Hypothalamus (tissue), 51 donors: ENCODE data around the gene CACNA1C.
A peak's percentile ranks its signal among the peaks of the same experiment; 100 is the strongest.
"Not testable (repeated sequence)": the region's sequence is repeated elsewhere in the genome, so short reads cannot be mapped to it uniquely, and the experiment has no call there.

Source experiments
- DNase-seq, 51 donors: peaks; one replicate each; lab custom pipeline; 2025; lab: John Stamatoyannopoulos, UW

The CACNA1C gene

GRCh38 chr12:2244013-2244861 lies 191.4 kb downstream of the CACNA1C start:
- DNase-seq, result peak in 3 of 51 donors; percentile 17 to 60 (median 26)

GRCh38 chr12:2246358-2246757 lies 193.6 kb downstream of the CACNA1C start:
- no peak for DNase-seq

- no peak for DNase-seq
Observed at GRCh38 chr12:2247120-2247519, 194.3 kb downstream of the CACNA1C start.

GRCh38 chr12:2247596-2247995 lies 194.8 kb downstream of the CACNA1C start:
- no peak for DNase-seq

GRCh38 chr12:2248087-2248900 lies 195.5 kb downstream of the CACNA1C start:
- no peak for DNase-seq

GRCh38 chr12:2248901-2249381 lies 196.2 kb downstream of the CACNA1C start:
- peak in 1 of 51 donors; percentile 14 for DNase-seq

GRCh38 chr12:2250797-2251196 lies 198.0 kb downstream of the CACNA1C start:
- DNase-seq, result peak in 1 of 51 donors; percentile 14

GRCh38 chr12:2251526-2252209 lies 198.9 kb downstream of the CACNA1C start:
- no peak for DNase-seq

- no peak for DNase-seq
Observed at GRCh38 chr12:2255311-2255710, 202.5 kb downstream of the CACNA1C start.

GRCh38 chr12:2255731-2256130 lies 202.9 kb downstream of the CACNA1C start:
- DNase-seq, result not testable (repeated sequence)

- DNase-seq, result no peak
Observed at GRCh38 chr12:2256453-2256852, 203.7 kb downstream of the CACNA1C start.

GRCh38 chr12:2256915-2257314 lies 204.1 kb downstream of the CACNA1C start:
- DNase-seq, result no peak

GRCh38 chr12:2258025-2258424 lies 205.2 kb downstream of the CACNA1C start:
- DNase-seq, result peak in 1 of 51 donors; percentile 5

- no peak for DNase-seq
Observed at GRCh38 chr12:2259369-2259768, 206.6 kb downstream of the CACNA1C start.

GRCh38 chr12:2260441-2260840 lies 207.7 kb downstream of the CACNA1C start:
- no peak for DNase-seq

GRCh38 chr12:2261708-2262107 lies 208.9 kb downstream of the CACNA1C start:
- no peak for DNase-seq

- no peak for DNase-seq
Observed at GRCh38 chr12:2262449-2262848, 209.7 kb downstream of the CACNA1C start.

- DNase-seq, result no peak
Observed at GRCh38 chr12:2263901-2264300, 211.1 kb downstream of the CACNA1C start.

- no peak for DNase-seq
Observed at GRCh38 chr12:2264651-2265232, 212.0 kb downstream of the CACNA1C start.

GRCh38 chr12:2265461-2266167 lies 212.8 kb downstream of the CACNA1C start:
- peak in 2 of 51 donors; percentile 24 to 75 for DNase-seq
